ENCODE results near the gene OSER1.

DNA sequence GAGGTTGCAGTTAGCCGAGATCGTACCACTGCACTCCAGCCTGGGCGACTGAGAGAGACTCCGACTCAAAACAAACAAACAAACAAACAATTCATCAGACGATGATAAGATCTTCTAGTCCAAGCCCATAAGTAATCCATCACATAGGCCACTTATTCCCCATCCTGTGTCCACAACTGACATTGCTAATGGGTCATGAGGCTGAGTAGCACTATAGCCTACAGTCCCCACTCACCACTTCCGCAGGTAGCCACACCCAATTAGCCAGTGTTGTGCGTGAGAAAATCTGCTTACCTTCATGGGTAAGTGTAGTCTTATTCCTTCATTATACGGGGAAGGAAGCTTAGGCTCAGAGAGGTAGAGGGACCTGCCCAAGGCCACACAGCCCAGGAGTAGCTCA, 36.7 kb downstream of the OSER1 start:
- TF ChIP-seq, protein P1, sequence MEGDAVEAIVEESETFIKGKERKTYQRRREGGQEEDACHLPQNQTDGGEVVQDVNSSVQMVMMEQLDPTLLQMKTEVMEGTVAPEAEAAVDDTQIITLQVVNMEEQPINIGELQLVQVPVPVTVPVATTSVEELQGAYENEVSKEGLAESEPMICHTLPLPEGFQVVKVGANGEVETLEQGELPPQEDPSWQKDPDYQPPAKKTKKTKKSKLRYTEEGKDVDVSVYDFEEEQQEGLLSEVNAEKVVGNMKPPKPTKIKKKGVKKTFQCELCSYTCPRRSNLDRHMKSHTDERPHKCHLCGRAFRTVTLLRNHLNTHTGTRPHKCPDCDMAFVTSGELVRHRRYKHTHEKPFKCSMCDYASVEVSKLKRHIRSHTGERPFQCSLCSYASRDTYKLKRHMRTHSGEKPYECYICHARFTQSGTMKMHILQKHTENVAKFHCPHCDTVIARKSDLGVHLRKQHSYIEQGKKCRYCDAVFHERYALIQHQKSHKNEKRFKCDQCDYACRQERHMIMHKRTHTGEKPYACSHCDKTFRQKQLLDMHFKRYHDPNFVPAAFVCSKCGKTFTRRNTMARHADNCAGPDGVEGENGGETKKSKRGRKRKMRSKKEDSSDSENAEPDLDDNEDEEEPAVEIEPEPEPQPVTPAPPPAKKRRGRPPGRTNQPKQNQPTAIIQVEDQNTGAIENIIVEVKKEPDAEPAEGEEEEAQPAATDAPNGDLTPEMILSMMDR (conservative IDR thresholded peaks at IDR 0.05; ENCODE audit: low read length) = no peak
- TF ChIP-seq EZH2phosphoT487 (IDR thresholded peaks at IDR 0.05; ENCODE audit: borderline replicate concordance) = no peak

Measured in Loucy (cell line).